Left hindlimb (tissue), 1 donor: Measurements from ENCODE around the gene LCE1B.

Source experiments
- DNase-seq: peaks from one replicate; pipeline ENCODE4 v3.0.0-alpha.2; 2018

Gene LCE1B

DNA sequence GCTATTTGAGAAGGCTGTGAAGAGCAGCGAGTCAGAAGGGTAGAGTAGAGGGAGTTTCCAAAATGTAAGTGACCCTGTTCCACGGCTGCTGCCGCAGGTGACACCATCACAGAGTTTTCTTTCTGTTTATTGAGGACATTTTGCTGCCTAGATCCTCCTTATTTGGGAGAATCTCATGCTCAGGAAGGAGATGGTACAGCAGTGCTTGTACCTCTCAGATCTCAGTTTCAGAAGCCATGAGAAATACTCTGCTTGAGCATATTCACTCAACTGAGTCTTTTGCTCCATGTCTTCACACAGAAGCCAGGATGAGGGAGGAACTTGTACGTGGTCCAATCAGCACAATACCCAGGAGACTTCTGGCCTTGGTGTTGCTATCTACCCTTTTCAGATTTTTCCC, 49.6 kb downstream of the LCE1B start:
- no peak for DNase-seq
